ENCODE data around the gene CASK.

DNA sequence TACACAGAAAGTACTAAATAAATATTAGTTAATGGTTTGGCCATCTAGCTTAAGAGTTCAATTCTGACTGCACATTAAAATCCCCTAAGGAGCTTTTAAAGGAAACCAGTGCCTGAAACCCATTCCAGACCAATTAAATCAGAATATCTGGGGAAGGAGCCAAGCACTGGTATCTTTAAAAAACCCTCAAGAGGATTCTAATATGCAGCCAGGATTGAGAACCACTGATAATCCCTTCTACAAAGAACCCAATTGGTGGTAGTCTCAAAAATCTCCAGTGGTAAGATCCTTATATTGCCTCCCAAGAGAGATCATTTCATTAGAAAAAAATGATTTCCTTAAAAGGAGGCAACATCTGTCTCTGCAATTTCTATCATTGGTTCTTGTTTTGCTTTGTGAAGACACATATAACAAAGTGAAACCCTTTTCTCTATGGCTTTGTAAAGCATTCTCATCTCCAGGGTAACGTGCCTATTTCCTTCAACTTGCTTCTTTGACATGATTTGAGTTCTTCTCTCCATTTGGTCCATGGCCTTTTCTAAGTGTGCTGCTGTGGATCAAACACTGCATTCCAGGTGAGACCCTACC is 231.1 kb downstream of the CASK start:
- TF ChIP-seq POLR2AphosphoS5 (IDR thresholded peaks at IDR 0.05; ENCODE audit: borderline replicate concordance, low read depth, low read length) (no peak), EZH2 (IDR thresholded peaks at IDR 0.05) (no peak)
